IPS DF 4.7 (cell line): Measurements from ENCODE around the gene CENPI.
"Not testable (repeated sequence)": the region's sequence is repeated elsewhere in the genome, so short reads cannot be mapped to it uniquely, and the experiment has no call there.

Experiments used
- DNase-seq: peaks from one replicate; pipeline ENCODE4 v3.0.0-alpha.2; 2013; ENCODE audit warnings: low spot score; ENCODE audit errors: extremely low read depth

CENPI gene, protein sequence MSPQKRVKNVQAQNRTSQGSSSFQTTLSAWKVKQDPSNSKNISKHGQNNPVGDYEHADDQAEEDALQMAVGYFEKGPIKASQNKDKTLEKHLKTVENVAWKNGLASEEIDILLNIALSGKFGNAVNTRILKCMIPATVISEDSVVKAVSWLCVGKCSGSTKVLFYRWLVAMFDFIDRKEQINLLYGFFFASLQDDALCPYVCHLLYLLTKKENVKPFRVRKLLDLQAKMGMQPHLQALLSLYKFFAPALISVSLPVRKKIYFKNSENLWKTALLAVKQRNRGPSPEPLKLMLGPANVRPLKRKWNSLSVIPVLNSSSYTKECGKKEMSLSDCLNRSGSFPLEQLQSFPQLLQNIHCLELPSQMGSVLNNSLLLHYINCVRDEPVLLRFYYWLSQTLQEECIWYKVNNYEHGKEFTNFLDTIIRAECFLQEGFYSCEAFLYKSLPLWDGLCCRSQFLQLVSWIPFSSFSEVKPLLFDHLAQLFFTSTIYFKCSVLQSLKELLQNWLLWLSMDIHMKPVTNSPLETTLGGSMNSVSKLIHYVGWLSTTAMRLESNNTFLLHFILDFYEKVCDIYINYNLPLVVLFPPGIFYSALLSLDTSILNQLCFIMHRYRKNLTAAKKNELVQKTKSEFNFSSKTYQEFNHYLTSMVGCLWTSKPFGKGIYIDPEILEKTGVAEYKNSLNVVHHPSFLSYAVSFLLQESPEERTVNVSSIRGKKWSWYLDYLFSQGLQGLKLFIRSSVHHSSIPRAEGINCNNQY

DNA sequence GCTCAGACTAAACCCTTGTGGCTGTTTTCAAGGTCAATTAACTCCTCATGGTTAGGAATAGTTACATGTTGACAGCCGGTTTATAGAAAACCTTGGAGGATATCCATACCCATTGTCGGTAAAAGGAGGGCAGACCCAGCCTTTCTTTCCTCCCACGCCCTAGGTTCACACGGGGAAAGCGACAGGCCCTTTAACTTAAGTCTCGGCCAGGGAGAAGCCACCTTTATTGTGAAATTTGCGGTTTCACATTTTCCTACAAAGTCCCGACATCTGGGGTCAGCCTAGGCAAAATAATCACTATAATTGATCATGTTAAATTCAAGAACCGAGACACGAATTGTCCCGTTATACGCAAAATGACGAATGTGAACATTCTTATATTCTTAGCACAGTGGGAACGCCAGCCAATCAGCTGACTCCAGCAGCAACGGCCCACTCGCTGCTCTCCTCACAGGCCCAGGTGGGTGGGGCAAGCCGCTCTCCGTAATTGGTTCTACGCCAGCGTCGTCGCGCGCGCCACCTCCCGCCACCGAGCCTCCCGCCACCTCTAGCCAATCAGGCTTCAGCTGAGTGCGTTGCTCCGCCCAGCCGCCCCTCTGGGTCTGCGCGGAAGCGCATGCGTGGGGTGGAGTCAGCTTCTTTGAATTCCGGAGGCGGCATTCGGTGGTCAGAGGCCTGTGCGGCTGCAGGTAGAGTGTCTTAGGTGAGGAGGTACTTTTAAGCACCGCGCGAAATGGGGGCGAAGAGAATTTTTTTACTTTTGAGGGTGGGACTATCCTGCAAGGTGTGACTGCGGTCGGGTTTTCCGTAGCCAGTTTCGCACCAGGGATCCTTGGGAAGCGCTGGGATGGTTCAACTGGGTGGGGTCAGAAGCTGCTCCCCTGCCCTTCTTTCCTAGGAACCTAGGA is at the start of gene CENPI:
CENPI (plus strand) TSS at position 659 of the 908 bp plus-strand sequence. CDS start 2,867 bp downstream, outside the sequence.
- DNase-seq: peak; percentile 36

DNA sequence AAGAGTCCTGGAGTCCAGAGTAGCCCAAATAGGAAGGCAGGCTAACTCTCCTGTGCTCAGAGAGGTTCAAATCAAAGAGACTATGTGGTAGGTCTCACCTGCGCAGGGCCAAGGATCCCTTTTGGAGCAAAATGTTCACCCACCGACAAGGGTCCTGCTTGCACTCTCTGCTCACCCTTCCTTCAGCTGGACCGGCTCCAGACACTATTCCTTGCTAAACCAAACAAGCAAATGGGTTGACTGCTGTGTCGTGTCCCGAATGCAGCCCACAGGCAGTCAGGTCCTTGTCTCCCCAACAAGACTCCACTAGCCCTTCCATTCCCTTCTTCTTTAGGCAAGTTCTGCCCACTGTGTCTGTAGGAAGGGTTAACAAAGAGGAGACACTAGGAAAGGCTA is 46.9 kb upstream of the CENPI start:
- DNase-seq: no peak

DNA sequence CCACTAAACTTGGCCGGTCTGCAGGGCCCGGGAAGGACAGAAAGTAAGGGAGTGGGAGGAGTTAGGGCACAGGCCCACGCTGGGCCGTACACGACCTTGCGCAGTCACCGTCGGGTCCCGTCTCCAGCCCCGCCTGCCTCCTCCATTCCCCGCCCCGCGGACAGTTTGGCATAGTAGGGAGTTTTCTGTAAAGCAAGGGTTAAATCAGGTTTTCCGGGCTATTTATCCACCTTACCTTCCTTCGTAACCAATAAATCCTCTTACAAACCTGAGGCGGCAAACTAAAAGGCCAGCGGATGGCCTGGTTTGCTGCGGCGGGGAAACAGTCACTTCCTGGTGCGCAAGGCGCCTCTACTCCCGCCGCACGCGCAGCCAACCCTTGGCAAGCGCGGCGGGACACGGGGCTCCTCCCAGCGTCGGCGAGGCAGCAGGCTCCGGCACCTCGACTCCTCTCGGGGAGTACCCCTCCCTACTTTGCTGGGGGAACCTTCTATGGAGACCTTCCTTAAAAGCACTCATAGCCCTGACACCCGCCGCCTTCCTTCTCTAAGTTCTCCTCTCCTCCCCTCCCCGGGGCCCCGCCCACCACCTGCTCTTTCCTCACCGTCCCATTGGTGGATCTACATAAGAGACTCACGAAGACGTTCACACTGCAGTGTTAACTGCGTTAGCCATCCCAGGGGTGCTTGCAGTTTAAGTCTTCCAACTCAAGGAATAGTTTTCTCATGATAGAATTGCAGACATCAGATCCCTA is 46.3 kb upstream of the CENPI start, which contains the start of gene TRMT2B:
TRMT2B (minus strand) TSS at position 563 of the 754 bp plus-strand sequence. CDS start 9,822 bp downstream, outside the sequence.
- DNase-seq: no peak

DNA sequence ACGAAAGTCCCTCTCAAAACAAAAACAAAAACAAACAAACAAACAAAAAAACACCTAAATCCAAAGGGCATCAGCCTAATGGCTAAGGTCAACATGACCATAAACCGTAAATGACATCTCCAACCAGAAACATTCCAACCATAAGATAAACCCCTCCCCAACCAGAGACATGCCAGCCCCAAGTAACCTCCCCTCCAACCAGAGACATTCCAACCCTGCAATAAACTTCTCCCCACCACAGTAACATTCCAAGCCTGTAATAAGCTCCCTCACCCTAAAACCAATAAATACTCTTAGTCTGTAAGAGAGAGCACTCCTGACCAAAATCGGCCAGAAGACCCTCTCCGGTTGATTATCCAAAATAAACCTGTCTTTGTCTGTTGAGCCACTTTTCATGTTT is 41.5 kb upstream of the CENPI start:
- not testable (repeated sequence) for DNase-seq

DNA sequence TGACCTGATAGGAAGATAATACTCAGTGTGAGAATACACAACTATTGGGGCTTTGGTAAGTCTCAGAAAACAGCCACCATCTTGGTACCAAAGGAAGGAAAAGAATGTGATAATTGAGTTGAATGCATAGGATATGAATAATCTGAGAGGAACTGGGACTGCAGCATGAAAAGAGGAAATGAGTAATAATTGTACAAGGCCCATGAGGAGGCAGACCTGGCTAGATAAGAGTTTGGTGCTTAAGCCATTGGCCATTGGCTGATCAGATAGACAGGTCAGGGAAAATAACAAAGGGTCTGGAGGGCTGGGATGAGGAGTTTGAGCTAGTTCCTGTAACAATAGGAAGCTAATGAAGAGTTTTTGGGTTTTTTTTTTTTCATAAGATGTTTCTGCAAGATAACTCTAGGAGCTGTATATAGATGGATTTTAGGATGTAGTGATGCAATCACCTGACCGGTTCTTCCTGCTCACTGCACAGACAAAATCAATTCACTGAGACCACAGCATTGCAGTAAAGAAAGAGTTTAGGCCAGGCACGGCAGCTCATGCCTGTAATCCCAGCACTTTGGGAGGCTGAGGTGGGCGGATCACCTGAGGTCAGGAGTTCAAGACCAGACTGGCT is 40.8 kb upstream of the CENPI start:
- no peak for DNase-seq

DNA sequence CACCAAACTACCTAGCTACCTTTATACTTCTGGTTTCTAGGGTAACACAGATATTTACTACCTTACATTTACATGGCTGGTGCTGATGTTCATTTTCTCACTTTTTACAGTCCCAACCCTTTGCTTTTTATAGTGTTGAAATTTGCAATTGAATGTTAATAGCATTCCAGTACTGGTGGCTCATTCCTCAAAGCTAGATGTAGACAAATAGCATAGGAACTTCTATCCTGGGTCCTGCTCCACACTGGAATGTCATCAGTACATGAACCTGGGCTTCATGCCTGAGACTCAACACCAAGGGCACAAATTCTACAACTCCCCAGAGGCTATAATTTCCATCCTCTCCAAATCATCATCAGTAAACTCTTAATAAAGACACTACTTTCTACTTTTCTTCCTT is 35.8 kb upstream of the CENPI start:
- no peak for DNase-seq

DNA sequence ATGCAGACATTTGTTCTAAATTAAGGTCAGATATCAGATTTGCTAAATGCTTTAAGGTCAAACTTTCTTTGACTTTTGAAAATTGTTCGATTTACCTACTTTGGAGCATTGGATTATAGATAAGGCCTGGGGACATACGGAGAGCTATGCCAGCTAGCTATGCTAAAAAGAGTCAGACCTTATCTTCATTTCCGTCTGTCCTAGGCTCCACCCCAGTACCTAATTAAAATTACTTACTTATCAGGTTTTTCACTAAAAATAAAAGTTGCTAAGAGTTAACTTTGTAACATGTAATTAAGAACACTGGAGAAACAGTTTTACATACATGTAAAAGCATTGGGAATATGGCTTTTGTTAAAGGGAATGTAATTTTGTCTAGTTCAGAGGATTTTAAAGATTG is 26.4 kb upstream of the CENPI start:
- DNase-seq: no peak

DNA sequence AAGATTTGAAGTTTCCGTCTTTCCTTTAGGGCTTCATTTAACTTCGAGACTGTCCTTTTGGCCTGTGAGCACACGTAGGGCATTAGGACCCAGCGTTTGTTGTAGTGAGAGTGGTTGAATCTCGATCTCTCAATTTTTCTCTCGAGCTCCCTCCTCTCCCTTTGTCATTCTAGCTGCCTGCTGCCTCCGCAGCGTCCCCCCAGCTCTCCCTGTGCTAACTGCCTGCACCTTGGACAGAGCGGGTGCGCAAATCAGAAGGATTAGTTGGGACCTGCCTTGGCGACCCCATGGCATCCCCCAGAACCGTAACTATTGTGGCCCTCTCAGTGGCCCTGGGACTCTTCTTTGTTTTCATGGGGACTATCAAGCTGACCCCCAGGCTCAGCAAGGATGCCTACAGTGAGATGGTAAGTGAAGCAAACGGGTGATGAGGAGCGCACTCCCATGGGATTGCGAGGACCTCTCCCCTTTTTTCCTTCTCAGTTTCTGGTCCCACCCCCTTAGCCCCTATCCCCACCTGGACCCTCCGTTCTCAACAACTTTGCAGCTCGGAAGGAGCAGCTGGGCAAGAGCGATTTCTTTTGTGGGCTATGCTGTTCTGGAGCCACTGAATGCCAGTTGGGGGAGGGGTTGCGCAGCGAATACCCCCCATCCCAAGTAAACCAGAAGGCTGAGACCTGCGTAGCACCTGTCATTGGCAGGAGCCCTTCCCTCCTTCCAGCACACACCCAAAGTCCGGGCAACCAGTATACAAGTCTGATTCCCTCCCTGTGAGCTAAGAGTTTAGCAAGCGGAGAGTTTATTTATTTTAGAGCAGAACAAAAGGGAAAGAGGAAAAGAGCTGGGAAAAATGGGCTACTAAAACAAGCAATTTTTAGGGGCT is 19.0 kb upstream of the CENPI start, which contains the start of gene TMEM35A:
TMEM35A (plus strand) TSS at position 164 of the 883 bp plus-strand sequence; CDS start at position 288, 124 bp downstream.
- DNase-seq: no peak

DNA sequence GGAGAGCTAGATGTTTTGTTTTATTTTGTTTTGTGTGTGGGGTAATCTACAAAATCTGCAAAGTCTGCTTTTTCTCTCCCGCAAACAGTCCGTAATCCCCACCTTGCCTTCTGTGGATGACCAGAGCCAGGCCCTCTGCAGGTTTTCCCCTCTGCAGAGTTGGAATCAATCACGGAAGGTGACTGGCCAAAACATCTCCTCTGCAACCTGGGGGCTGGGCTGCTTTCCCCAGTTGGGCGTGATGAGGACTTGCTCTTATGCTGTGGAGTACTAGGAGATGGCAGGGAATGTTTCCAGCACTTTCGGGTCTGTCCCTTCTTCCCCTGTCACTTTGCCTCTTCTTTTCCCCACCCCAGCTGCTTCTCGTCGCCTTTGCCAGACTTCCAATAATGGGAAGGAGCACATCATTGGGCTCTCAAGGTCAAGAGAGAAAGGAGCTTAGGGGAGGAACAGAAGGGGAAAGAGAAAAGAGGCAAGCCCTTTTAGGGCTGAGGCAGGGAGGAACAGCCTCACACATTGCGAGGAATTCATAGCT is 18.2 kb upstream of the CENPI start:
- no peak for DNase-seq

DNA sequence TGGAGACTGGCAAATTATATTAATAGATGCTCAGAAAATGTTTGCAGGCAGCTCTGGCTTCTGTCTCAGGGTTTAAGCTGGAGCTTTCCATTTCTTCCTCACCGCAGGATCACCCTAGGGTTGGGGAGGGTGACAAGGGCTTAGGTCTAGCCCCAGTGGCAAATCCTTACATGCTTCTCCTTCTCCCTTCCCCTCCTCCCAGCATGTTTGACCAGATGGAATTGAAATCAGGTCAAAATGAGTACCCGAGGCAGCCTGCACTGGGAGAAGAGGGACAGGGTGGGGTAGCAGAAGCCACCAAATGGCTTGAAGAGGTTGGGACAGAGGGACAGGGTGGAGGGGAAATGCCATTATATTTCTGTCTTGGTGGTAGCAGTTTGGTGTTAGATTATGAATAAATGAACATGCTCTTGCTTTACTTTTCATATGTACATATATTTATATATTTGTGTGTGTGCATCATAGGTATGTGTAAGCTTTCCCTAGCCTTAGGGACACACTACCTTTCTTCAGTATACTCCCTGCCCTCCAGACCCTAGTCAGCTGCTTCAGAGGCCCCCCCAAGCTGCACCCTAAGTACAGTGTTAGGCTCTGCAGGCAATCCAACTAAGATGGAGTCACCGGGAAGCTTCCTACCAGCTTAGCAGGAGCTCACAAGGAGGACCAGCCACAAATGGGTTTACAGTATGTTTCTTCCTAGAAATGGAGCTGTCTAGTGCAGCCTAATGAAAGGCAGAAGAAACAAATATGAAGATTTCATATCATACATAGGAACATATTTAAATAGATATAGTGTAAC is 17.5 kb upstream of the CENPI start:
- no peak for DNase-seq

DNA sequence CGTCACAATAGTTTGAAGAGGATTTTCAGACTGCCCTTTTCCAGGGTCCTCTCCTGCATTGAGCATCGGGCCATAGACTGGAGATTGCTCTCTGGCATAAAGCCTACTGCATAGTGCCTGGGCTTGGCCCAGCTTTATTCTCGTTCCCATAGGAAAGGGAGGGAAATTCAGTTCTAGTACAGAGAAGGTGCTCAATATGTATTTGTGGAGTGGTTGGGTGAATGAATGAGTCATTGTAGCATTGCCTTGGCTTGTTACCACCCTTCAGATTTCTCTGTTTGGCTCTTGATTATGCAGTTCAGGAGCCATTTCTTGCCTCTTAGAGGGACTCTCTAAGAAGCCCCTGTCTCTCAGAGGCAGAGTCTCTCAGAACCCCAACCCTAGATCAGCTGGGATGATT is 16.8 kb upstream of the CENPI start:
- DNase-seq: no peak

DNA sequence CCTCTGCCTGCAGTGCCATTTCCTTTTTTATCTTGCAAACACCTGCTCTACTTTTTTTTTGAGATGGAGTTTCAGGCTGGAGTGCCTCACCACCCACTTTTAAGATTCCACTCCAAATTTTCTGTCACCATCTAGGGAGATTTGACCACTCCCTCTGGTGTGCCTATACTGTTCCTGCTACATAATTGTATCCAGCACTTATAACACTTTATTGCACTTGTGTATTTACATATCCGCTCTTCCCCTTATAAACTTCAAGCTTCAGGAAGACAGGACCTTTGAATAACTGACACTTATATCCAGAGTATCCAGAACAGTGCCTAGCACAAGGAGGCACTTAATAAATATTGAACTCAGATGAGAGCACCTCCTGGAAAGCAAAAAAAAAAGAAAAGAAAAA is 6.2 kb upstream of the CENPI start:
- DNase-seq: no peak

DNA sequence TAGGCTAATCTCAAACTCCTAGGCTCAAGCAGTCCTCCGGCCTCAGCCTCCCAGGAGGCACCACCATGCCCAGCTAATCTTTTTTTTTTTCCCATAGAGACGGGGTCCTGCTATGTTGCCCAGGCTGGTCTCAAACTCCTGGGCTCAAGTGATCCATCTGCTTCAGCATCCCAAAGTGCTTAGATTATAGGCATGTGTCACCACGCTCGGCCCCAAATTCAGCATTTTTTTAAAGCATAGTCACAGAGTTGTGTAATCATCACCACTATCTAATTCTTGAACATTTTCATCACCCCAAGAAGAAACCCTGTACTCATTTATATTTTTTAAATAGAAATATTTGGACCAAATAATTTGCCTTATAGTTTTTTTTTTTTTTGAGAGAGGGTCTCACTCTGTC is 10.3 kb downstream of the CENPI start:
- DNase-seq: no peak

DNA sequence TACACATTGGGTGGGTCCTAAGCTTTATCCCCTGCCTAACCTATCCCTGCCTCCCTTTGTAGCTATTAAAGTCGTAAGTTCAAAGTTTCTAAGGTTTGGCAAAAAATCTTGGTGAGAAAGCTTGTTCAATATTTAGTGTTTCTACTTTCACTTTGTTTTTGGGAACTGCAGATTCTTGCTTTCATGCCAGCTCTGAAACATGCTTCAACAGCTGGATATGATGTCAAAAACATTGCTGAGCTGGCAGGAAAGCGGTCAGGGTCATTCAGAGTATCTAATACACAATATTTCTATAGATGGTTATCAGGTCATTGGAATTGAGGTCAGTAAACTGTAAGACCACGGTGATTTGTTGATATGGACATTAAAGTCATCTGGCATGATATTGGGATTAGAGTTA is 19.7 kb downstream of the CENPI start:
- DNase-seq: no peak

DNA sequence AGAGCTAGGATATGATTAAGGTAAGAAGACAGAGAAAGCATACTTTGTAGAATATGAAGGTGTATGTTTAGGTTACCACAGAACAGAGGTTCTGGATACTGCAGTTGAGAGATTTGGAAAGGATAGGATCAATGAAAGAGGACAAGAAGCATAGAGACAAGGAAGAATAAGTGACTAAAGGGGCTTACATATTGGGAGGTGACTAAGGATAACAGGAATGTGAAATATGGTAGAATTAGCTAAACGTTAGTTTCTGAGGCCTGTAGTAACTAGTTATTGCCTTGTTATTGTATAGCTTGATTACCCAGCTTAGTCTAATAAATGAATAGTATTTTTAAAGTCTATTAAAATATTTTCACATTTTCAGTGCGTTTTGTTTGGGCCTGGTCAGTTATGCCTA is 38.2 kb downstream of the CENPI start:
- no peak for DNase-seq
